Measurements from ENCODE around the gene PAM.

GRCh38 chr5:102902647-102903046 is 147.5 kb downstream of the PAM start:
- TF ChIP-seq, protein P1, sequence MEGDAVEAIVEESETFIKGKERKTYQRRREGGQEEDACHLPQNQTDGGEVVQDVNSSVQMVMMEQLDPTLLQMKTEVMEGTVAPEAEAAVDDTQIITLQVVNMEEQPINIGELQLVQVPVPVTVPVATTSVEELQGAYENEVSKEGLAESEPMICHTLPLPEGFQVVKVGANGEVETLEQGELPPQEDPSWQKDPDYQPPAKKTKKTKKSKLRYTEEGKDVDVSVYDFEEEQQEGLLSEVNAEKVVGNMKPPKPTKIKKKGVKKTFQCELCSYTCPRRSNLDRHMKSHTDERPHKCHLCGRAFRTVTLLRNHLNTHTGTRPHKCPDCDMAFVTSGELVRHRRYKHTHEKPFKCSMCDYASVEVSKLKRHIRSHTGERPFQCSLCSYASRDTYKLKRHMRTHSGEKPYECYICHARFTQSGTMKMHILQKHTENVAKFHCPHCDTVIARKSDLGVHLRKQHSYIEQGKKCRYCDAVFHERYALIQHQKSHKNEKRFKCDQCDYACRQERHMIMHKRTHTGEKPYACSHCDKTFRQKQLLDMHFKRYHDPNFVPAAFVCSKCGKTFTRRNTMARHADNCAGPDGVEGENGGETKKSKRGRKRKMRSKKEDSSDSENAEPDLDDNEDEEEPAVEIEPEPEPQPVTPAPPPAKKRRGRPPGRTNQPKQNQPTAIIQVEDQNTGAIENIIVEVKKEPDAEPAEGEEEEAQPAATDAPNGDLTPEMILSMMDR (IDR thresholded peaks at IDR 0.05), result no peak
- TF ChIP-seq POLR2A (IDR thresholded peaks at IDR 0.05), result no peak
